SK-N-SH (cell line): ENCODE data around the gene GATD1.
A peak's percentile ranks its signal among the peaks of the same experiment; 100 is the strongest.

Experiments
- CHD2 ChIP-seq: fragments of 150-350 bp; IDR thresholded peaks from 2 replicates; pipeline ENCODE4 v1.6.1; 2018; ENCODE audit warnings: low read length; ENCODE audit not compliant: partially characterized antibody
- FOXJ3 ChIP-seq: sonication (generic); formaldehyde crosslinking; IDR thresholded peaks from 2 replicates; pipeline ENCODE4 v1.5.1; 2020; ENCODE audit warnings: mild to moderate bottlenecking, missing genetic modification reagents
- FOXM1 ChIP-seq: IDR thresholded peaks from 2 replicates; pipeline ENCODE4 v1.4.0; 2012; ENCODE audit warnings: low read depth, mild to moderate bottlenecking
- MXI1 ChIP-seq: IDR thresholded peaks from 2 replicates; pipeline ENCODE4 v1.6.1; 2012; ENCODE audit warnings: mild to moderate bottlenecking, low read depth, low read length, improper control_type of control experiment
- POLR2AphosphoS5 ChIP-seq: IDR thresholded peaks from 2 replicates; pipeline ENCODE4 v1.6.1; 2012; ENCODE audit warnings: low read depth, low read length
- RAD21 ChIP-seq: IDR thresholded peaks from 2 replicates; pipeline ENCODE4 v1.6.1; 2012; ENCODE audit warnings: mild to moderate bottlenecking, low read length
- SIN3A ChIP-seq: IDR thresholded peaks from 2 replicates; pipeline ENCODE4 v1.6.1; 2012; ENCODE audit warnings: low read depth, mild to moderate bottlenecking, low read length, moderate library complexity, borderline replicate concordance
- TEAD4 ChIP-seq: IDR thresholded peaks from 2 replicates; pipeline ENCODE4 v1.4.0; 2012; ENCODE audit warnings: mild to moderate bottlenecking, borderline replicate concordance; ENCODE audit not compliant: insufficient read depth
- ZBTB33 ChIP-seq: IDR thresholded peaks from 2 replicates; pipeline ENCODE4 v1.4.0; 2012; ENCODE audit warnings: low read depth, borderline replicate concordance
- TF ChIP-seq, protein P1 (sequence below): fragments of 200-600 bp; sonication (generic); IDR thresholded peaks from 2 replicates; pipeline ENCODE4 v1.6.1; 2017; ENCODE audit warnings: antibody characterized with exemption, mild to moderate bottlenecking, moderate library complexity

DNA sequence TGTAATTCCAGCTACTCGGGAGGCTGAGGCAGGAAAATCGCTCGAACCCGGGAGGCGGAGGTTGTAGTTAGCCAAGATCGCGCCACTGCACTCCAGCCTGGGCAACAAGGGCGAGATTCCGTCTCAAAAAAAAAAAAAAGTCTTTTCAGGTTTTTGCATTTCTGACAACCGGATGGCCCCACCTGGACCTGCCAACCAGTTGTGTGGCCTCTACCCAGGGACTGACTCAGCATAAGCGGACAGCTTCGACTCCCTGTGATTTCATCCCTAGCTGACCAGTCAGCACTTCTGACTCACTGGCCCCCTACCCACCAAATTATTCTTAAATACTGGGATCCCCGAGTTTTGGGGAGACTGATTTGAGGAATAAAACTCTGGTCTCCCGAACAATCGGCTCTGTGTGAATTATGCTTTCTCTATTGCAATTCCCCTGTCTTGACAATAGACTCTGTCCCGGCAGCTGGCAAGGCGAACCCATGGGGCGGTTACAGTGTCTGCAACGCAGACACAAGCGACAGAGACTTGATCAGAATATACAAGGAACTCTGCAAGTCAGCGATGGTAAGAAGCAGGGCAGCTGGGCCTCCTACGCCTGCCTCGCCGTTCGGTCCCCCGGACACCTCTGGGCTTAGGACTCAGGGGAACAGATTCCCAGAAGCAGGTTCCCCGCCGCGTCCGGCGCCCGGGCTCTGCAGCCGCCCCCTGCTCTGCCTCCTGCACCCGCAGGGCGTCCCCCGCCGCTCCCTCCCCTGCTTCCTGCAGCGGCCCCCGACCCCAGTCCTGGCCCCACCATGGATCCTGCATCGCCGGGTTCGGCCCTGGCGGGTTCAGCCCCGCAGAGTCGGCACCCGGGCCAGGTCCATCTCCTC, 30.8 kb downstream of the GATD1 start:
- TF ChIP-seq, protein P1, sequence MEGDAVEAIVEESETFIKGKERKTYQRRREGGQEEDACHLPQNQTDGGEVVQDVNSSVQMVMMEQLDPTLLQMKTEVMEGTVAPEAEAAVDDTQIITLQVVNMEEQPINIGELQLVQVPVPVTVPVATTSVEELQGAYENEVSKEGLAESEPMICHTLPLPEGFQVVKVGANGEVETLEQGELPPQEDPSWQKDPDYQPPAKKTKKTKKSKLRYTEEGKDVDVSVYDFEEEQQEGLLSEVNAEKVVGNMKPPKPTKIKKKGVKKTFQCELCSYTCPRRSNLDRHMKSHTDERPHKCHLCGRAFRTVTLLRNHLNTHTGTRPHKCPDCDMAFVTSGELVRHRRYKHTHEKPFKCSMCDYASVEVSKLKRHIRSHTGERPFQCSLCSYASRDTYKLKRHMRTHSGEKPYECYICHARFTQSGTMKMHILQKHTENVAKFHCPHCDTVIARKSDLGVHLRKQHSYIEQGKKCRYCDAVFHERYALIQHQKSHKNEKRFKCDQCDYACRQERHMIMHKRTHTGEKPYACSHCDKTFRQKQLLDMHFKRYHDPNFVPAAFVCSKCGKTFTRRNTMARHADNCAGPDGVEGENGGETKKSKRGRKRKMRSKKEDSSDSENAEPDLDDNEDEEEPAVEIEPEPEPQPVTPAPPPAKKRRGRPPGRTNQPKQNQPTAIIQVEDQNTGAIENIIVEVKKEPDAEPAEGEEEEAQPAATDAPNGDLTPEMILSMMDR = no peak
- TF ChIP-seq ZBTB33 = no peak
- TF ChIP-seq POLR2AphosphoS5 = no peak
- no peak for TF ChIP-seq FOXJ3
- TF ChIP-seq FOXM1 = no peak
- TF ChIP-seq SIN3A = 0 out of 2 replicates have a peak, but pooled peaks have one; percentile 11
- TF ChIP-seq CHD2 = no peak
- TF ChIP-seq RAD21 = no peak
- TF ChIP-seq MXI1 = peak; percentile 37; the same call in 1 of the 2 replicates
- TF ChIP-seq TEAD4 = no peak
